Trophoblast cell (in vitro differentiated cells and primary cell): ENCODE measurements around the gene SMIM12.

ENCODE experiments used
- DNase-seq, 2 donors: peaks; one replicate each; pipeline ENCODE4 v3.0.0-alpha.2; 2016
- H2AFZ ChIP-seq: 2 replicates; pipeline ENCODE4 v1.6.1; 2013; ENCODE audit warnings: low read length, moderate library complexity, mild to moderate bottlenecking; ENCODE audit not compliant: insufficient read depth, poor library complexity
- H2AK5ac ChIP-seq: 2 replicates; pipeline ENCODE4 v1.6.1; 2013; ENCODE audit warnings: mild to moderate bottlenecking, low read length
- H2BK120ac ChIP-seq: 2 replicates; pipeline ENCODE4 v1.6.1; 2013; ENCODE audit warnings: low read length, mild to moderate bottlenecking, moderate library complexity; ENCODE audit not compliant: insufficient read depth, poor library complexity
- H2BK12ac ChIP-seq: 2 replicates; pipeline ENCODE4 v1.6.1; 2013; ENCODE audit warnings: mild to moderate bottlenecking, low read length, moderate library complexity
- H2BK5ac ChIP-seq: 2 replicates; pipeline ENCODE4 v1.6.1; 2013; ENCODE audit warnings: low read length, low read depth, moderate library complexity, mild to moderate bottlenecking; ENCODE audit not compliant: poor library complexity
- H3K14ac ChIP-seq: 2 replicates; pipeline ENCODE4 v1.6.1; 2013; ENCODE audit warnings: mild to moderate bottlenecking, low read length
- H3K18ac ChIP-seq: 2 replicates; pipeline ENCODE4 v1.6.1; 2013; ENCODE audit warnings: mild to moderate bottlenecking, low read length
- H3K23ac ChIP-seq: 2 replicates; pipeline ENCODE4 v1.6.1; 2013; ENCODE audit warnings: low read length
- H3K27ac ChIP-seq: 2 replicates; pipeline ENCODE4 v1.5.1; 2013; ENCODE audit warnings: low read depth, mild to moderate bottlenecking, inconsistent platforms, low read length, moderate library complexity
- H3K27me3 ChIP-seq: 2 replicates; pipeline ENCODE4 v1.6.1; 2013; ENCODE audit warnings: inconsistent platforms, mild to moderate bottlenecking, low read length, moderate library complexity; ENCODE audit not compliant: insufficient read depth
- H3K36me3 ChIP-seq, 2 experiments: 1 replicate in 1 of 2; 2 replicates in 1 of 2; pipeline ENCODE4 v1.6.1; 2013; ENCODE audit warnings: low read length in 2 of 2, mild to moderate bottlenecking in 2 of 2, moderate library complexity in 1 of 2; ENCODE audit not compliant: insufficient read depth in 2 of 2, control insufficient read depth in 1 of 2
- H3K4ac ChIP-seq: 2 replicates; pipeline ENCODE4 v1.6.1; 2013; ENCODE audit warnings: low read depth, mild to moderate bottlenecking, low read length, moderate library complexity
- H3K4me1 ChIP-seq, 2 experiments: 1 replicate in 1 of 2; 2 replicates in 1 of 2; pipeline ENCODE4 v1.6.1; 2013; ENCODE audit warnings: low read length in 2 of 2, mild to moderate bottlenecking in 2 of 2, moderate library complexity in 1 of 2; ENCODE audit not compliant: insufficient read depth in 2 of 2, control insufficient read depth in 1 of 2
- H3K4me2 ChIP-seq: 2 replicates; pipeline ENCODE4 v1.6.1; 2013; ENCODE audit warnings: inconsistent platforms, mild to moderate bottlenecking, low read length, moderate library complexity
- H3K4me3 ChIP-seq: 2 replicates; pipeline ENCODE4 v1.5.1; 2013; ENCODE audit warnings: mild to moderate bottlenecking, low read depth, low read length, inconsistent platforms
- H3K79me1 ChIP-seq: one replicate; pipeline ENCODE4 v1.6.1; 2013; ENCODE audit warnings: low read length
- H3K79me2 ChIP-seq: 2 replicates; pipeline ENCODE4 v1.6.1; 2013; ENCODE audit warnings: low read length, mild to moderate bottlenecking; ENCODE audit not compliant: control insufficient read depth, insufficient read depth, poor library complexity
- H3K9ac ChIP-seq: 2 replicates; pipeline ENCODE4 v1.6.1; 2013; ENCODE audit warnings: mild to moderate bottlenecking, low read length
- H3K9me3 ChIP-seq: 2 replicates; pipeline ENCODE4 v1.6.1; 2013; ENCODE audit warnings: low read depth, mild to moderate bottlenecking, control low read depth, inconsistent platforms, low read length; ENCODE audit not compliant: insufficient read depth
- H4K12ac ChIP-seq: 2 replicates; pipeline ENCODE4 v1.6.1; 2013; ENCODE audit warnings: low read depth, mild to moderate bottlenecking, low read length, moderate library complexity
- H4K8ac ChIP-seq: 2 replicates; pipeline ENCODE4 v1.6.1; 2013; ENCODE audit warnings: low read depth, mild to moderate bottlenecking, low read length, moderate library complexity
- H4K91ac ChIP-seq: one replicate; pipeline ENCODE4 v1.6.1; 2013; ENCODE audit warnings: low read depth, mild to moderate bottlenecking, low read length, moderate library complexity
- WGBS: extraction: QIAGEN DNeasy Blood & Tissue Kit; methylation state at CpG from one replicate; pipeline ENCODE4 v1.1.7; 2013; ENCODE audit warnings: missing lambda C conversion rate; ENCODE audit not compliant: insufficient read length, insufficient coverage; ENCODE audit errors: extremely low coverage; 5-methylcytosine and 5-hydroxymethylcytosine counted together

Gene SMIM12

DNA sequence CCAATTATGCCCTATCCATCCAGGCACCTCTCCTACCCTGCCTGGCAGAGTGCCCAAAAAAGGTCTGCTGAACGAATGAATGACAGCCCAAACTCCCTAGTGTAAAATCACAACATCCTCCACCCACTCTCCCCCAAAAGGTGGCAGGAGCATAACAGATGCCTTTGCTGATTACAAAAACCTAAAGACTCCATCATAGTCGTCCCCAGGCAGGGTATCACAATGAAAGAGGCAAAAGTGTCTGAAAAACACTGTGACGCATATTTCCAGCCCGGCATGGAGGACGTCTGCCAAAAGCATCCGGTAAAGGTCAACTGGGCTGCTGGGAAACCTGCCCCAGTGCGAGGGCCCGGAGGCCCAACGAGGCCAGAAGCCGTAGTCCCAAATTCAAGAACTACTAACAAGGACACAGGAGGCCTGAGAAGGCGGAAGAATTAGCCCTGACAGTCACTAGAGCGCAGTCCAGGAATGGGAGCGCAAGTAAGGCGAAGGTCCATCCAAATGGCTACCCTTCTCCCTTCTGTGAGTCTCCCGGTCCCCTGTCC is 576 bp downstream of the SMIM12 start:
- Histone ChIP-seq H2BK120ac (peak overlapping the region; percentile 40), H4K12ac (peak overlapping the region; percentile 59), H3K4ac (peak overlapping the region; percentile 44), H2AK5ac (peak overlapping the region; percentile 75), H4K91ac (peak overlapping the region; percentile 65), H2BK5ac (no peak overlapping the region), H3K23ac (no peak overlapping the region), H3K36me3 (peaks cover 12 to 17% of the 10 kb centered on the region in 2 experiments), H3K9ac (peak overlapping the region; percentile 98), H3K18ac (peak overlapping the region; percentile 80), H3K9me3 (peaks cover 1% of the 10 kb centered on the region), H3K27me3 (no peaks in the 10 kb centered on the region), H3K14ac (peak overlapping the region; percentile 48), H3K79me2 (peaks cover 11% of the 10 kb centered on the region), H4K8ac (peak overlapping the region; percentile 73), H3K79me1 (peaks cover 4% of the 10 kb centered on the region), H3K4me3 (peak overlapping the region; percentile 90), H3K4me1 (peaks cover 3 to 5% of the 10 kb centered on the region in 2 experiments), H3K4me2 (peak overlapping the region; percentile 82), H2BK12ac (no peak overlapping the region), H2AFZ (peak overlapping the region; percentile 84), H3K27ac (no peak overlapping the region)
- no CpG with 5 or more reads among the region's 15 CpGs for whole genome bisulfite sequencing
- peak in 1 of 2 donors; percentile 34 for DNase-seq

DNA sequence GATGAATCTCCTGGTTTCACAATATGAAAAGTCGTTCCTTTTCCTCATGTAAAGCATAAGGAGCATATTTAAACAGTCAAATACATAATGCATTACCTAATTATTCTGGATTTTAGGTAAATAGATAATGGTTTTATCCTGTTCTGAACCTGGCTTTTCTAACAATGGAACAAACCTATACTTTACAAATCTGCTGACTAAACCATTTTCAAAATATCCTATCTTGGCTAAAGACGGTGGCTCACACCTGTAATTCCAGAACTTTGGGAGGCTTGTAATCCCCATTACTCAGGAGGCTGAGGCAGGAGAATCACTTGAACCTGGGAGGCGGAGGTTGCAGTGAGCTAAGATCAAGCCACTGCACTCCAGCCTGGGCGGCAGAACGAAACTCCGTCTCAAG is 2.9 kb downstream of the SMIM12 start:
- no peak overlapping the region for H2AK5ac ChIP-seq
- H3K23ac ChIP-seq: no peak overlapping the region
- WGBS: no CpG with 5 or more reads among the region's 6 CpGs
- H3K18ac ChIP-seq: no peak overlapping the region
- H2AFZ ChIP-seq: no peak overlapping the region
- no peak overlapping the region for H3K27ac ChIP-seq
- H3K79me1 ChIP-seq: peaks cover 4% of the 10 kb centered on the region
- H3K4ac ChIP-seq: no peak overlapping the region
- H3K4me2 ChIP-seq: no peak overlapping the region
- H3K4me3 ChIP-seq: no peak overlapping the region
- H2BK12ac ChIP-seq: no peak overlapping the region
- DNase-seq: no peak
- H3K4me1 ChIP-seq: peaks cover 3 to 7% of the 10 kb centered on the region in 2 experiments
- H3K36me3 ChIP-seq: peaks cover 14 to 19% of the 10 kb centered on the region in 2 experiments
- no peak overlapping the region for H4K91ac ChIP-seq
- no peak overlapping the region for H3K9ac ChIP-seq
- H2BK5ac ChIP-seq: no peak overlapping the region
- H3K79me2 ChIP-seq: peaks cover 11% of the 10 kb centered on the region
- H3K27me3 ChIP-seq: no peaks in the 10 kb centered on the region
- H2BK120ac ChIP-seq: no peak overlapping the region
- H4K8ac ChIP-seq: no peak overlapping the region
- peaks cover 1% of the 10 kb centered on the region for H3K9me3 ChIP-seq
- H3K14ac ChIP-seq: no peak overlapping the region
- no peak overlapping the region for H4K12ac ChIP-seq

DNA sequence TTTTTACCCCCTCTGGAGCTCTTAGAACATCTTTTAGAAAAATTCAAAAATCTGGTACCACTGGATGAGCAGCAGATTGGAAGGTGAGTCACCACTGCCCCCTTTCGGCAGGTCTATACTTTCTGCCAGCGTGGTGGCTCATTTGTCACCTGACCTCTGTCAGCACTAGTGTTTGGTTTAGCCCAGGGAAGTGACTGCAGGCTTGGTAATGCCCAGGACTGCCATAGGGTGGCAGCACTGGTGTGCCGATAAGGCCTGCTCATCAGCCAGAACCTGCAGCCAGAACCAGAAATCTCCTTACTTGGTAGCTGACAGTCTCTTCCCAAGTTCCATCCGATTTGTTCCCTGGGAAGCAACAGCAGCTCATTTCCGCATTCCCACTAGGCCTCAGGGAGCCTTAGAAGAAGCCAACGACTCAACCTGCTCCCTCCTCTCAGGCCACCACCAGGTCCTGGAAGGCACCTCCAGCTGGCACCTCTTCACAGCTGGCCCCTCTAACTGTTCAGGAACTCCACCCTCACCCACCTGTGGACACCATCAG is 6.8 kb downstream of the SMIM12 start:
- Histone ChIP-seq H3K27ac (no peak overlapping the region), H3K18ac (no peak overlapping the region), H3K36me3 (peaks cover 14 to 24% of the 10 kb centered on the region in 2 experiments), H3K4me1 (peaks cover 0 to 4% of the 10 kb centered on the region in 2 experiments), H3K4ac (no peak overlapping the region), H3K79me2 (peaks cover under 1% of the 10 kb centered on the region), H3K9ac (no peak overlapping the region), H2BK5ac (no peak overlapping the region), H2BK12ac (no peak overlapping the region), H3K27me3 (no peaks in the 10 kb centered on the region), H3K23ac (no peak overlapping the region), H4K8ac (no peak overlapping the region), H2BK120ac (no peak overlapping the region), H4K91ac (no peak overlapping the region), H3K79me1 (no peaks in the 10 kb centered on the region), H2AFZ (no peak overlapping the region), H2AK5ac (no peak overlapping the region), H3K9me3 (peaks cover under 1% of the 10 kb centered on the region), H3K14ac (no peak overlapping the region), H3K4me3 (no peak overlapping the region), H4K12ac (no peak overlapping the region), H3K4me2 (no peak overlapping the region)
- DNase-seq: peak; percentile 96 to 97
- no CpG with 5 or more reads among the region's 6 CpGs for WGBS

DNA sequence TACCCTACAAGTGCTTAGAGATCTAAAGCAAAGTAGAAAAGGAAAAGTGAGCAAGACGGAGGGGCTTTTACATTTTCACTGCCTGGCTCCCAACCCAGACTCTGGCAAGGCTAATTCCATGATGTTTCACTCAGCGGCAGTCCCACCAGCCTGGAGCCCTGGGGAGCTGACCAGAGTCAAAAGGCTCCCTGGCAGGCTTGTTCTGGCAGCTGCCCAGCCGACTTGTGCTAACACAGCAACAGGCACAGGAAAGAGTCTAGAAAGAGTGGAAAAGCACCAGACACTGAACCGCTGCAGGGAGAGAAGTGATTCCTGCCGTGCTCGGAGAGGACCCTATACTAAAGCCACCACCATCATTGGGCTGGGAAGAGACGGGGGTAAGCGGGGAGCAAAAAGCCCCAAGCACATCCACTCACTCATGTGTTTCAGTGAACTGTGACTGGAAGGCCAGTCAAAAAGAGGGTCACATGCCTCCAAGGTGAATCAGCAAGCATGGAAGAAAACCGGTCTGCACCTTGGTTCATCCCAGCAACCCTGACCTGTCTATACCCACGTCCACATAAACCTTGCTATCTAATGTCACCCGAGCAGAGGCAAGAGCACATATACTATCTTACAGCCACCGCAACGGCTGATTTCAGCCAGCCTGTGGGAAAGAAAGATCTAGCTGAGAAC is 8.0 kb downstream of the SMIM12 start:
- H3K36me3 ChIP-seq: peaks cover 14 to 24% of the 10 kb centered on the region in 2 experiments
- no peaks in the 10 kb centered on the region for H3K79me1 ChIP-seq
- H2AK5ac ChIP-seq: no peak overlapping the region
- no peak overlapping the region for H3K4me2 ChIP-seq
- peaks cover 0 to 4% of the 10 kb centered on the region in 2 experiments for H3K4me1 ChIP-seq
- no peak overlapping the region for H2BK12ac ChIP-seq
- no peak overlapping the region for H3K14ac ChIP-seq
- H3K4ac ChIP-seq: no peak overlapping the region
- no peak overlapping the region for H3K27ac ChIP-seq
- no peak overlapping the region for H2BK5ac ChIP-seq
- DNase-seq: peak; percentile 18 to 45
- no peaks in the 10 kb centered on the region for H3K27me3 ChIP-seq
- H4K8ac ChIP-seq: no peak overlapping the region
- no peak overlapping the region for H3K23ac ChIP-seq
- H3K79me2 ChIP-seq: no peaks in the 10 kb centered on the region
- H2BK120ac ChIP-seq: no peak overlapping the region
- H4K91ac ChIP-seq: no peak overlapping the region
- no peak overlapping the region for H4K12ac ChIP-seq
- no peak overlapping the region for H3K4me3 ChIP-seq
- peak overlapping the region; percentile 45 for H3K9ac ChIP-seq
- no CpG with 5 or more reads among the region's 13 CpGs for WGBS
- H3K9me3 ChIP-seq: no peaks in the 10 kb centered on the region
- no peak overlapping the region for H3K18ac ChIP-seq
- no peak overlapping the region for H2AFZ ChIP-seq
